SW480 (cell line): Measurements from ENCODE around the gene DDX20.

ENCODE experiments used
- DNase-seq: peaks from one replicate; pipeline ENCODE4 v3.0.0-alpha.2; 2016; ENCODE audit warnings: low spot score

The DDX20 gene, protein sequence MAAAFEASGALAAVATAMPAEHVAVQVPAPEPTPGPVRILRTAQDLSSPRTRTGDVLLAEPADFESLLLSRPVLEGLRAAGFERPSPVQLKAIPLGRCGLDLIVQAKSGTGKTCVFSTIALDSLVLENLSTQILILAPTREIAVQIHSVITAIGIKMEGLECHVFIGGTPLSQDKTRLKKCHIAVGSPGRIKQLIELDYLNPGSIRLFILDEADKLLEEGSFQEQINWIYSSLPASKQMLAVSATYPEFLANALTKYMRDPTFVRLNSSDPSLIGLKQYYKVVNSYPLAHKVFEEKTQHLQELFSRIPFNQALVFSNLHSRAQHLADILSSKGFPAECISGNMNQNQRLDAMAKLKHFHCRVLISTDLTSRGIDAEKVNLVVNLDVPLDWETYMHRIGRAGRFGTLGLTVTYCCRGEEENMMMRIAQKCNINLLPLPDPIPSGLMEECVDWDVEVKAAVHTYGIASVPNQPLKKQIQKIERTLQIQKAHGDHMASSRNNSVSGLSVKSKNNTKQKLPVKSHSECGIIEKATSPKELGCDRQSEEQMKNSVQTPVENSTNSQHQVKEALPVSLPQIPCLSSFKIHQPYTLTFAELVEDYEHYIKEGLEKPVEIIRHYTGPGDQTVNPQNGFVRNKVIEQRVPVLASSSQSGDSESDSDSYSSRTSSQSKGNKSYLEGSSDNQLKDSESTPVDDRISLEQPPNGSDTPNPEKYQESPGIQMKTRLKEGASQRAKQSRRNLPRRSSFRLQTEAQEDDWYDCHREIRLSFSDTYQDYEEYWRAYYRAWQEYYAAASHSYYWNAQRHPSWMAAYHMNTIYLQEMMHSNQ

DNA sequence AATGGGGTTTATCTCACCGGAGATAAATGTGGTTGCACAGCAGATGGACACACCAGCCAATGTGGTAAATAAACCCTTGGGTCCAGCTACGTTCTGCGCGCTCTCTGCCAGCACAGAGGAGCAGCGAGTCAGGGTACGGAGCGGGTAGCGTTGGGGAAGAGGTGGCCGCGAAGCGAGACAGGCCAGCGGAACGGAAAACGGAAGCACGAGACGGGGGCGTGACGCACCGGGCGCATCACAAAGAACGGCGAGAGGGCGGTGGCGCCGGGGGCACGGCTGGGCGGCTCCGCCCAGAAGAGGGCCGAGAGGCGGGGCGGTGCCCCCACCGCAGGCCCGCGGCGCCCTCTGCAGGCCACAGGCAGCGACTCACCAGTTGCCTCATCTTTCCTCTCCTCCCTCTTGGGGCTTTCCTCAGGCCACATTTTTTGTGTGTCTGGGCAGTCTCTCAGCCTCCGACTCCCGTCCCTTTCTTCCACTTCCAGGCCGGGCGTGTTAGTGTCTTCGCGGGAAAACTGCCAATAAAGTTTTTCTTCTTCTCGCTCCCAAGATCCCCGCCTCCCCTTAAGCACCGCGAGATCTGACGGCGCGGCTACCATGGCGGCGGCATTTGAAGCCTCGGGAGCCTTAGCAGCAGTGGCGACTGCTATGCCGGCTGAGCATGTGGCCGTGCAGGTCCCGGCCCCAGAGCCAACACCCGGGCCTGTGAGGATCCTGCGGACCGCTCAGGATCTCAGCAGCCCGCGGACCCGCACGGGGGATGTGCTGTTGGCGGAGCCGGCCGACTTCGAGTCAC lies at the start of gene DDX20:
Gene DDX20 (plus strand): TSS at position 571 of the 793 bp plus-strand sequence. CDS start 24 bp downstream, at position 595.
- peak; percentile 93 for DNase-seq

- no peak for DNase-seq
Observed at GRCh38 chr1:111706921-111707320, 48.8 kb upstream of the DDX20 start.

- DNase-seq = no peak
Observed at GRCh38 chr1:111707906-111708305, 47.8 kb upstream of the DDX20 start.

DNA sequence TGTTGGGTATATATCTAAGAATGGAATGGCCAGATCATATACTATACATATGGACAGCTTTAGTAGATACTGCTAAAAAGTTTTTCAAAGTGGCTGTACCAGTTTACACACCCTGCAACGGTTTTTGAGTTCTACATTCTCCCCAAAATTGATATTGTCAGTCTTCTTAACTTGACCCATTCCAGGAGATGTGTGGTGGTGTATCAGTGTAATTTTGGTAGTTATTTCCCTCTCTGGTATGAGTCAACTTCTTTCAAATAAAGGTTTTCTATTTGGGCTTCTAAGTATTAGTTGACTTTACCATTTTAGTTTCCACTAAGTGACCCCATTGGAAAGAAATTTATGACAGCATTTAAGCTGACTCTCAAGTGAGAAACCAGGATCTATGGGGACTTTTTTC lies 45.7 kb upstream of the DDX20 start:
- no peak for DNase-seq

GRCh38 chr1:111716333-111716732 lies 39.4 kb upstream of the DDX20 start:
- no peak for DNase-seq

- no peak for DNase-seq
Observed at GRCh38 chr1:111717450-111717849, 38.3 kb upstream of the DDX20 start.

DNA sequence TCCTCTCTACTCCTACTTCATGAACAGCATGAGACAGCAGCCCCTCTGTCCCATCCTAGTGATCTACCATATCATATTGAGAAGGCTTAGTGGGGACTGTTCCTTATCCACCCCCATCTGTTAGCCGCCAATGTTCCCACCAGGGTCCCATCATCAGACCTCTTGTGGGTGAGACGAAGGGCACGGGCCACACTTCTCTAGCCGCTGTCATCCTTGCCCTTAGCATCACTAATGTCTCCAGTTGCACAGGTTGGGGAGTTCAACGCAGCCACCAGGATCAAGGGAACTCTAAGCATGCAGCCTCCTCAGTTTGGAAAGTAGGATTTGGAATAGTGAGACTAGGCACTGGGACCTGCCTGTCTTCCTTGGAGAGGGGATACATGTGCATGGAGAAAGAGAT lies 36.6 kb upstream of the DDX20 start:
- DNase-seq = no peak

DNA sequence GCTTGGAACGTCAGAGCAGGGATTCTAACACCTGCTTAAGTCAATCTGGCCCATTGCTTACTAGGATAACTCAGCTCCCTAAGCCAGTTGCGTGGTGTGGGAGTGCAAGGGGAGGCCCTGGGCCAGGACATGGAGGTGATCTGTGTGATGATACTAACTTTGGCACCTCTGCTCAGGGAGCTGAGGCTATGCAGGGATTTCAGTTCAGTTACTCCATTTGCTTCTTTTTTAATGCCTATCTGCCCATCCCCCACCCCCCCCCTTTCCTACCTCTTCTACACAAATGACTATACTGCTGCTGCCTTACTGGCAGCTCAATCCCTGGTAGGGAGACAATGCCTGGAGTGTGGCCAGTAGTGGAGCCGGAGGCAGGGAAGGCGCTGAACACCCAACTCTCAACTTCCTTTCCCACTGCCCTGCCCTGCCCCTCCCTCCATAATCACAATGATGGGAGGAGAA lies 36.0 kb upstream of the DDX20 start:
- DNase-seq = no peak

DNA sequence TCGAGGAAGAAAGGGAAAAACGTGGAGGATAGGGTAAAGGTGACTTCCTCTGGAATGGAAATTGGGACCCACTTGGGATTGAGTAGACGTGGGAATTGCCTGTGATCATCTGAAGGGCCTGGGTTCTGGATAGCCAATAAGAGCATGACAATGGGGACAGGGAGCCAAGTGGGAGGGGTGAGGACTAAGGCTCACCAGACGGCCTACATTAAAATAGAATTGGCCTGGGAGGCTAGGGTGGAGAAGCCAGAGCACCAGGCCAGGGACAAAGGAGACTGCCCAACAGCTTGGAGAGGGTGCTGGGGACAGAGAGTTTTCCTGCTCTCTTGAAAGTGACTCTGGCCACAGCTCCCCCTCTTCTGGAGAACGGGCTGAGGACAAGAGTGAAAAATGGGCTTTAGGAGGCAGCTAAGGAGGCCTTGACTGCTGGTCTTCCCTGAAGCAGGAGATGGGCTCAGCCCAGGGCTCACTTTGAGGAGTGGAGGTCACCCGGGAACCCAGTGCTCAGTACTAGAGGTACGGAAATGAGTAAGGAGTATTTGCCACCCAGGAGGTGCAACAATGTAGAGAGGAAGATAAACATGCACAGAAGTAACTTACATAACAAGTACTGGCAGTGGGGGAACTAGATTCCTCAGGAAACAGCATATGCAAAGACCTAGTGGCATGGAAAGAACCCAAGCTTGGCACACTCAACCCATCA lies 35.3 kb upstream of the DDX20 start:
- no peak for DNase-seq

DNA sequence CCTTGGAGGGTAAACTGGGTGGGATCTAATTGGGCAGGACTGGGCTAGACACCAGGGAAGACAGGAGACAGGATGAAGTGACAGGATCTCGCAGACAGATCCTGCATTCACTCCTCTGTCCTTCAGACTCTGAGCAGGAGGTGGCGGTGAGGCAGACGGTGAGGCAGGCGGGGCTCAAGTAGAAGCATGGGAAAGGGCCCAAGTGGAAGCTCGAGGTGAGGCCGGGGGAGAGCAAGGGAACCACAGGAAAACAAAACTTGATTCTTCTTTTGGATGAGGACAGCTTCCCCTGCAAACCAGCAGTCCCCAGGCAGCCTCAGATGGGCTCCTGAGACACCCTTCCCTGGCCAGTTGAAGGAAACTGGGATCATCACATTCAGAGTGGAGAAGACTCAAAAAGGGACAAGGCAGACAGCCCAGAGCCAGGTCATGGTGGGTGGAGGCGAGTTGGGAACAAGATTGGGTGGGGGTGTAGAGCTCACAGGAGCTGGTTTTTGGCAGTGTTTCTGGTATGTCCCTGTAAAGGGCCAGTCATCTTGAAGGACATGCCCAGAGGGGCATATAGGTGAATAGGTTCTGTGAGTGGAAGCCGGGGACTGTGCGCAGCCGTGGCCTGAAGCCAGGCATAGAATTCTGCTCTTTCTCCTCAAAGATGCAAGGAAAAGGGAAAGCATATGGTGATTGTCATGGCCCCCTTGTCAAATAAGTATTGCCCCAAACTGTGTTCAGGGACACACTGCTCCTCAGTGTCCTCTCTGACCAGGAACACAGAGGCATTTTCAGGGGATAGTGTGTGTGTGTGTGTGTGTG lies 34.5 kb upstream of the DDX20 start:
- no peak for DNase-seq

DNA sequence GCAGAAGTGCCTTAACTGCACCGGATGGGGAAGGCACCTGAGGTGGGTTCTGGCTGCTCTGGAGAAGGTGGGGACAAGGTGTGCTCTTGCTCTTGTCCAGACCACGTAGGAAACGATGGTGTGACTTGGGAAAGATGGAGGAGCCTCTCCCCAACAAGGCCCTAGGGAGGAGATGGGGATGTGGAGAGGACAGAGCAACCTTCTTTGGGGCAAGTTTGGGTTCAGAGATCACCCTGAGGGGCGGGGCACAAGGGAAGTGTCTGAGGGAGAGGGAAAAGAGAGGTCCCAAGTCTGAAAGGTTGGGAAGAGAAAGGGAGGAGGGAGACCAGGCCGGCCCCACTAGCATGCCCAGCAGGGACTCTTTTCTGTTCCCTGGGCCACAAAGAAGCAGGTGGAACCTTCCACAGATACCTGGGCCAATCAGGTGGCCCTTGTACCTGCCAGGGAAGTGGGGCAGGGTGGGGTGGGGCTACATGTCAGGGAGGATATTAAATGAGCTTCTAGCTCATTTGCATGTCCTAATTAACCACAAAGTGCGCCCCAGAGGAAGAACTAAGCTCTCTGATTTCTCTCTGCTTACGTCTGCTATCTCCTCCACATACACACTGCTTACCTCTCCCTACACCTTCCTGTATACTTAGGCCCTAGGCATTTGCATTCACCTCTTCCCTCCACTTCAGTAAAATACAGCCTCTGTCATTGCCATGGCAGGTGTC lies 32.5 kb upstream of the DDX20 start:
- no peak for DNase-seq

DNA sequence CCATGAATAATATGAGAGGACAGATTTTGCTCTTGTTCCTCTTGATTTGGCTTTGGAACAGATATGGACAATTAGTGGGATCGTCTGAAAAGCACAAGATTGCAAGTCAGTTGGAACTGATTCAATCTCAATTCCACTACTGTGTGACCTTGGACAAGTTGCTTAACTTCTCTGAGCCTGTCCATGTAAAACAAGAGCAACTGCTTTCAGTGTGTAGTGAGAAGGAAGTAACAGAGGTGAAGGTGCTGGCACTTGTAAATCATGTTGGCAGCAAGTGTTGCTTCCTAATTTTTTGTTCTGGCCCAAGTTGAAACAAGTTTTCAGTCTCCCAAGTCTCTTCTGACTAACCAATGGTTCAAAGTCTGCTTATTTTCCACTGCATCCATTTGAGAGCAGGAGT lies 31.8 kb upstream of the DDX20 start:
- no peak for DNase-seq

DNA sequence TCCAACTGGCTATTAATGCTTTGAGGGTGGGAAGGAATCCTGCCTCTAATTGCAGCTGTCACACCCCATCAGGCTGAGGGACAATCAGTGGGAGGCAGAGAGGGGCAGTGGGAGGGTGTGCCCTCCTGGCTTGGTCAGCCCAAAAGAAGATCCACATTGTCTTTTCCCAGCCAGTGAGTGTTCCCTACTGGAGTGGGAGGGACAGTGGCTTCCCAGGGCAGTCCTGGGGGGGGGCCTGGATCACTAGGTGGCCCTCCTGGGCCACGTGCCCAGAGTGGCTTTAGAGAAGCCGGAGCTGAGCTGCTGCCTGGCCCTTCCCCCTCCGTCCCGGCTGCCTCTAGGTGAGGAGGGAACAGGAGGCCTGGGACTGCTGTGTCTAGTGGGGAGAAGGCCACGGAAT lies 30.5 kb upstream of the DDX20 start:
- no peak for DNase-seq

GRCh38 chr1:111727056-111727455 lies 28.6 kb upstream of the DDX20 start:
- DNase-seq = no peak

- DNase-seq = no peak
Observed at GRCh38 chr1:111729271-111729921, 26.3 kb upstream of the DDX20 start.

- DNase-seq = no peak
Observed at GRCh38 chr1:111729946-111730681, 25.6 kb upstream of the DDX20 start.

- no peak for DNase-seq
Observed at GRCh38 chr1:111730706-111731105, 25.0 kb upstream of the DDX20 start.

DNA sequence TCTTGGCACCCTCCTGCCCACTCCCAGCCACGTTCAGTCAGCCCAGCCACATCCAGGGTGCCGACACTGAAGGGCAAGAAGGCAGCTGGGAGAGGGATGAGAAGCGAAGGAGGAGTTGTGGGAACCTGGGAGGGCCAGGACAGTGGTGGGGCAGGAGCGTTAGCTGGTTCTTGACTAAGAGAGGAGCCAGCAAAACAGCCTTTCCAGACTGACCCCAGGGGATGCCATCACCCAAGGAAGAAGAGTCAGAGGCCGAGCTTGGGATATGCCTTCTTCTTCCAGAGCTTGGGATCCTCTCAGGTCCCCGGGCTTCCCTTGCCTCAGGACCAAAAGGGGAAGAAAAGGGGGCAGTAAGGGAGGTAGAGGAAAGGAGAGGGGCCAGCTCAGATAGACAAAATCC lies 23.7 kb upstream of the DDX20 start:
- DNase-seq = no peak

- no peak for DNase-seq
Observed at GRCh38 chr1:111732718-111733117, 23.0 kb upstream of the DDX20 start.
